Tibial nerve (tissue), 3 donors: ENCODE results near the gene IFT20.

ENCODE experiments used
- POLR2A ChIP-seq, 2 donors: fragments of 450-650 bp; IDR thresholded peaks; one replicate each; pipeline ENCODE4 v1.6.1; 2017; ENCODE audit warnings: antibody characterized with exemption in 2 of 2, mild to moderate bottlenecking in 2 of 2, moderate library complexity in 2 of 2
- TF ChIP-seq, protein P1 (sequence below), 5 experiments: fragments of 200-600 bp in 3 of 5; fragments of 450-650 bp in 2 of 5; sonication (generic) in 3 of 5; IDR thresholded peaks; one replicate each; pipeline ENCODE4 v1.5.1; 2016 to 2019; ENCODE audit warnings: antibody characterized with exemption in 5 of 5, mild to moderate bottlenecking in 3 of 5, moderate library complexity in 2 of 5

DNA sequence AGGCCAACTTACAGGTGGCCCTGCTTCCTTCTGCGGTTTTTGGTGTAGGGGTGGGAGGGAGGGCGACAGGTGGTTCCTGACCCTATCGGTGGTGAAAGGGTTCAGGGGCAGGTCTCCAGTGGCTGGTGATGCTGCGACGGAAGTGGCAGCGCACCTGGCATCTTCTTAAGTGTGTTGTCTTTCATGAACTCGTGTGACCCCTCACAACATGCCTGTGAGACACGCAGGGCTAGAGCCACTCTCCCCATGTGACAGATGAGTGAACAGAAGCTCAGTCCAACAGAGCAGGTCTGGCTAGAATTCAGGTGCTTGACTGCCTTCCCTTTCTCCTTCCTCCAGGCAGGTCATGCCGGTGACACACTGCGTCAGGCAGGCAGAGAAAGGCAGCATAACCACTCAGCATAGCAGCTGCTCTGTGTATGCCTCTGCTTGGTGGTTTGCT, 8.2 kb upstream of the IFT20 start:
- TF ChIP-seq, protein P1, sequence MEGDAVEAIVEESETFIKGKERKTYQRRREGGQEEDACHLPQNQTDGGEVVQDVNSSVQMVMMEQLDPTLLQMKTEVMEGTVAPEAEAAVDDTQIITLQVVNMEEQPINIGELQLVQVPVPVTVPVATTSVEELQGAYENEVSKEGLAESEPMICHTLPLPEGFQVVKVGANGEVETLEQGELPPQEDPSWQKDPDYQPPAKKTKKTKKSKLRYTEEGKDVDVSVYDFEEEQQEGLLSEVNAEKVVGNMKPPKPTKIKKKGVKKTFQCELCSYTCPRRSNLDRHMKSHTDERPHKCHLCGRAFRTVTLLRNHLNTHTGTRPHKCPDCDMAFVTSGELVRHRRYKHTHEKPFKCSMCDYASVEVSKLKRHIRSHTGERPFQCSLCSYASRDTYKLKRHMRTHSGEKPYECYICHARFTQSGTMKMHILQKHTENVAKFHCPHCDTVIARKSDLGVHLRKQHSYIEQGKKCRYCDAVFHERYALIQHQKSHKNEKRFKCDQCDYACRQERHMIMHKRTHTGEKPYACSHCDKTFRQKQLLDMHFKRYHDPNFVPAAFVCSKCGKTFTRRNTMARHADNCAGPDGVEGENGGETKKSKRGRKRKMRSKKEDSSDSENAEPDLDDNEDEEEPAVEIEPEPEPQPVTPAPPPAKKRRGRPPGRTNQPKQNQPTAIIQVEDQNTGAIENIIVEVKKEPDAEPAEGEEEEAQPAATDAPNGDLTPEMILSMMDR (IDR thresholded peaks at IDR 0.05) = no peak
- TF ChIP-seq POLR2A (IDR thresholded peaks at IDR 0.05) = no peak
